Thoracic aorta endothelial cell (primary cell): Measurements from ENCODE around the gene CCER1. TPM values are rescaled to one million over a fixed set of nuclear protein-coding genes. Genes with fewer than 3 reads are reported as not detected.

Experiments
- total RNA-seq: library from RNA; depleted of rRNA; stranded (reverse); fragments of >200 nt; gene quantifications from 2 replicates; pipeline ENCODE4 v1.2.3, GENCODE V29; 2012

Gene CCER1
- not detected in 2 replicates for total RNA-seq

GRCh38 chr12:90954921-90955320, at the start of gene CCER1:
Gene CCER1 (minus strand): TSS chr12:90955176. CDS start chr12:90954742, 434 bp downstream.

Other genes with a start within 250 kb of the CCER1 start
- not detected in 2 replicates for gene EPYC, start 49.8 kb upstream of the CCER1 start, total RNA-seq
- gene KERA, start 102.8 kb upstream of the CCER1 start, total RNA-seq = not detected in 2 replicates
- gene LUM, start 156.3 kb upstream of the CCER1 start, total RNA-seq = 1.0 and 2.4 TPM in 2 replicates
- gene DCN, start 227.6 kb upstream of the CCER1 start, total RNA-seq = 8.0 and 14.2 TPM in 2 replicates